Stimulated activated CD8-positive, alpha-beta memory T cell treated with anti-CD3 and anti-CD28 coated beads, Interleukin-2, amount 100 ng/mL, for 48 hours (primary cell): Measurements from ENCODE around the gene UBE2J2.

ENCODE experiments used
- DNase-seq, 2 donors: peaks; one replicate each; pipeline ENCODE4 v3.0.0-alpha.2; 2020; ENCODE audit warnings: low read depth in 2 of 2

The UBE2J2 gene

GRCh38 chr1:1309251-1310108 lies 35.8 kb upstream of the UBE2J2 start:
- no peak for DNase-seq

GRCh38 chr1:1308756-1309250 lies 35.1 kb upstream of the UBE2J2 start:
- DNase-seq: no peak

- peak; percentile 81 to 86 for DNase-seq
Observed at GRCh38 chr1:1307923-1308755, 34.5 kb upstream of the UBE2J2 start, which contains the start of the genes ACAP3 and PUSL1. TSS of gene ACAP3 (minus strand) at chr1:1307930. CDS start at chr1:1307815, 115 bp downstream. TSS of gene PUSL1 (plus strand) at chr1:1308597. CDS start at chr1:1308644, 47 bp downstream.

GRCh38 chr1:1307261-1307922 lies 33.7 kb upstream of the UBE2J2 start:
- no peak for DNase-seq

GRCh38 chr1:1306661-1307260 lies 33.1 kb upstream of the UBE2J2 start:
- no peak for DNase-seq

GRCh38 chr1:1306070-1306660 lies 32.5 kb upstream of the UBE2J2 start:
- DNase-seq: no peak

GRCh38 chr1:1305300-1306069 lies 31.8 kb upstream of the UBE2J2 start:
- DNase-seq: peak; percentile 51 to 65

GRCh38 chr1:1304331-1305299 lies 31.0 kb upstream of the UBE2J2 start:
- DNase-seq: no peak

- DNase-seq: no peak
Observed at GRCh38 chr1:1303736-1304135, 30.1 kb upstream of the UBE2J2 start.

- no peak for DNase-seq
Observed at GRCh38 chr1:1302951-1303509, 29.4 kb upstream of the UBE2J2 start.

GRCh38 chr1:1302006-1302430 lies 28.4 kb upstream of the UBE2J2 start:
- DNase-seq: no peak

- no peak for DNase-seq
Observed at GRCh38 chr1:1300352-1300739, 26.7 kb upstream of the UBE2J2 start.

GRCh38 chr1:1299686-1300351 lies 26.2 kb upstream of the UBE2J2 start:
- no peak for DNase-seq

- DNase-seq: no peak
Observed at GRCh38 chr1:1298861-1299685, 25.4 kb upstream of the UBE2J2 start.

- no peak for DNase-seq
Observed at GRCh38 chr1:1297802-1298424, 24.3 kb upstream of the UBE2J2 start.
